SK-N-MC (cell line): Measurements from ENCODE around the gene PML.
"Not testable (repeated sequence)": the region's sequence is repeated elsewhere in the genome, so short reads cannot be mapped to it uniquely, and the experiment has no call there.

Experiments
- EZH2 ChIP-seq: fragments of 200-600 bp; sonication (generic); IDR thresholded peaks from one replicate; pipeline ENCODE4 v1.6.1; 2017; ENCODE audit warnings: antibody characterized with exemption
- FOXP2 ChIP-seq: optimal IDR thresholded peaks from 2 replicates; pipeline ENCODE3; 2011; ENCODE audit warnings: mild to moderate bottlenecking, moderate library complexity; ENCODE audit not compliant: insufficient read depth; ENCODE audit errors: extremely low read length, control extremely low read depth
- POLR2AphosphoS5 ChIP-seq: IDR thresholded peaks from 2 replicates; pipeline ENCODE4 v1.6.1; 2012; ENCODE audit warnings: mild to moderate bottlenecking, low read depth, low read length, borderline replicate concordance

DNA sequence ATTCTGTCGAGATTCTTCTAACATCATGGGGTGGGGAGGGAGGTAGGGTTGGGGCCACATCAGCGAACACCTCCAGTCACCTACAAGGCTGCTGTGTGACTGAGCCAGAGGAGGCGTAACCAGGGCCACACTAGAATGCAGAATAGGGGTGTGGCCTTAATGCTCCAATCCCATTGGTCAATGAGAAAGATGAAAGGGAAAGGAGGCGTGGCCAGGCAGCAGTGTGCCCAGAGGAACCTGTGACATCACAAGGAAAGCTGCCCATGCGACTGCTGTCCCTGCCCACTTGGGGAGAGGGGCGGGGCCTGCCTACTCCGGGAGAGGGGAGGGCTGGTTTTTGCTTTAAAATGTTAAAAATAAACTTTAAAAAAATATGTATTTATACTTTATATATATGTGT, 87.9 kb downstream of the PML start, which contains the start of gene GOLGA6A:
- not testable (repeated sequence) for TF ChIP-seq EZH2, POLR2AphosphoS5, FOXP2
